GM12892 (cell line): ENCODE measurements around the gene TLN1. TPM values are rescaled to one million over a fixed set of nuclear protein-coding genes. Genes with fewer than 3 reads are reported as not detected.

Experiments used
- DNase-seq: peaks from one replicate; pipeline ENCODE4 v3.0.0; 2011; ENCODE audit not compliant: insufficient read length
- FAIRE-seq: peaks from 2 replicates; lab custom pipeline; 2011; peaks lifted over from hg19 to GRCh38; lab: Jason Lieb, UNC
- POLR2A ChIP-seq: IDR thresholded peaks from 2 replicates; pipeline ENCODE4 v1.6.1; 2011; ENCODE audit warnings: low read depth, low read length, control low read depth
- POLR2AphosphoS5 ChIP-seq: IDR thresholded peaks from 2 replicates; pipeline ENCODE4 v1.6.1; 2011; ENCODE audit warnings: low read depth, low read length, control low read depth
- TAF1 ChIP-seq: IDR thresholded peaks from 2 replicates; pipeline ENCODE4 v1.6.1; 2011; ENCODE audit warnings: low read depth, mild to moderate bottlenecking, control low read depth, low read length, borderline replicate concordance
- polyA plus RNA-seq: library from polyadenylated mRNA; unstranded; fragments of >200 nt; gene quantifications from one replicate; pipeline ENCODE4 v1.2.1, GENCODE V29; 2012; ENCODE audit warnings: missing spikeins, inconsistent platforms; ENCODE audit not compliant: missing spikeins

Gene TLN1
- polyA plus RNA-seq = 65.4 TPM

GRCh38 chr9:35732185-35732799 lies at the start of gene TLN1, which contains the start of gene CREB3:
Gene TLN1 (minus strand): TSS chr9:35732195. CDS start chr9:35725694, 6,501 bp downstream.
Gene CREB3 (plus strand): TSS chr9:35732666. CDS start chr9:35732773, 107 bp downstream.
- TF ChIP-seq TAF1 (peak; percentile 76; the same call in 1 of the 2 replicates), POLR2A (peak; percentile 82), POLR2AphosphoS5 (no peak; the same call in 1 of the 2 replicates)
- FAIRE-seq = peak; percentile 93

GRCh38 chr9:35781066-35781465 lies 49.1 kb upstream of the TLN1 start:
- FAIRE-seq (no peak), DNase-seq (no peak)
- TF ChIP-seq POLR2AphosphoS5 = no peak
- TF ChIP-seq TAF1 = no peak
- no peak for TF ChIP-seq POLR2A

More at GRCh38 chr9:35732185-35732799, at the start of gene TLN1, which contains the start of gene CREB3:
- peak; percentile 92 for DNase-seq

- DNase-seq (no peak), FAIRE-seq (no peak)
- TF ChIP-seq TAF1 = no peak
- TF ChIP-seq POLR2A = no peak
- no peak for TF ChIP-seq POLR2AphosphoS5
Measured at GRCh38 chr9:35778496-35778895, 46.5 kb upstream of the TLN1 start.

GRCh38 chr9:35776018-35776417 lies 44.0 kb upstream of the TLN1 start:
- DNase-seq = no peak

GRCh38 chr9:35774907-35775635 lies 43.1 kb upstream of the TLN1 start:
- no peak for TF ChIP-seq POLR2AphosphoS5
- TF ChIP-seq POLR2A = no peak
- TF ChIP-seq TAF1 = no peak
- FAIRE-seq = no peak
- no peak for DNase-seq

More at GRCh38 chr9:35776018-35776417, 44.0 kb upstream of the TLN1 start:
- no peak for TF ChIP-seq TAF1
- no peak for TF ChIP-seq POLR2A
- TF ChIP-seq POLR2AphosphoS5 = no peak
- no peak for FAIRE-seq

GRCh38 chr9:35771943-35772342 lies 39.9 kb upstream of the TLN1 start:
- TF ChIP-seq POLR2A (no peak), TAF1 (no peak), POLR2AphosphoS5 (no peak)
- FAIRE-seq (no peak), DNase-seq (no peak)

GRCh38 chr9:35771534-35771933 lies 39.5 kb upstream of the TLN1 start:
- no peak for FAIRE-seq
- no peak for TF ChIP-seq POLR2A
- TF ChIP-seq POLR2AphosphoS5 = no peak
- no peak for TF ChIP-seq TAF1
- DNase-seq = no peak

GRCh38 chr9:35771075-35771433 lies 39.1 kb upstream of the TLN1 start:
- DNase-seq = no peak
- no peak for FAIRE-seq
- TF ChIP-seq TAF1 (no peak), POLR2AphosphoS5 (no peak), POLR2A (no peak)

GRCh38 chr9:35769763-35770162 lies 37.8 kb upstream of the TLN1 start:
- FAIRE-seq = no peak

GRCh38 chr9:35767458-35767857 lies 35.5 kb upstream of the TLN1 start:
- TF ChIP-seq POLR2A (no peak), POLR2AphosphoS5 (no peak), TAF1 (no peak)
- FAIRE-seq = no peak

More at GRCh38 chr9:35769763-35770162, 37.8 kb upstream of the TLN1 start:
- TF ChIP-seq POLR2A (no peak), TAF1 (no peak), POLR2AphosphoS5 (no peak)
- DNase-seq = no peak

GRCh38 chr9:35766997-35767396 lies 35.0 kb upstream of the TLN1 start:
- TF ChIP-seq TAF1 (no peak), POLR2AphosphoS5 (no peak), POLR2A (no peak)
- FAIRE-seq = no peak
- DNase-seq = no peak

More at GRCh38 chr9:35767458-35767857, 35.5 kb upstream of the TLN1 start:
- DNase-seq = no peak

GRCh38 chr9:35763803-35764202 lies 31.8 kb upstream of the TLN1 start:
- TF ChIP-seq POLR2A (no peak), TAF1 (no peak), POLR2AphosphoS5 (no peak)
- FAIRE-seq = no peak

More at GRCh38 chr9:35763803-35764202, 31.8 kb upstream of the TLN1 start:
- no peak for DNase-seq
